Thyroid gland (tissue), 4 donors: ENCODE data around the gene KRTAP10-7.
"Not testable (repeated sequence)": the region's sequence is repeated elsewhere in the genome, so short reads cannot be mapped to it uniquely, and the experiment has no call there.

Experiments used
- CTCF ChIP-seq, 6 experiments: fragments of 200-600 bp in 3 of 6; fragments of 450-650 bp in 3 of 6; sonication (generic) in 3 of 6; IDR thresholded peaks; one replicate each; pipeline ENCODE4 v1.5.1; 2016 to 2019; ENCODE audit warnings: antibody characterized with exemption in 6 of 6, mild to moderate bottlenecking in 2 of 6, inconsistent platforms in 1 of 6, moderate library complexity in 1 of 6
- POLR2A ChIP-seq, 2 donors: fragments of 450-650 bp; IDR thresholded peaks; one replicate each; pipeline ENCODE4 v1.6.1; 2017; ENCODE audit warnings: antibody characterized with exemption in 2 of 2, mild to moderate bottlenecking in 2 of 2, moderate library complexity in 1 of 2

GRCh38 chr21:44558329-44558675 is 42.1 kb upstream of the KRTAP10-7 start:
- TF ChIP-seq CTCF, POLR2A (IDR thresholded peaks at IDR 0.05): not testable (repeated sequence)
